ELF-1 (cell line): Measurements from ENCODE around the gene IQGAP2.

Experiments used
- DNase-seq: peaks from one replicate; pipeline ENCODE4 v3.0.0-alpha.2; 2016; ENCODE audit warnings: low read depth, low spot score

The IQGAP2 gene

DNA sequence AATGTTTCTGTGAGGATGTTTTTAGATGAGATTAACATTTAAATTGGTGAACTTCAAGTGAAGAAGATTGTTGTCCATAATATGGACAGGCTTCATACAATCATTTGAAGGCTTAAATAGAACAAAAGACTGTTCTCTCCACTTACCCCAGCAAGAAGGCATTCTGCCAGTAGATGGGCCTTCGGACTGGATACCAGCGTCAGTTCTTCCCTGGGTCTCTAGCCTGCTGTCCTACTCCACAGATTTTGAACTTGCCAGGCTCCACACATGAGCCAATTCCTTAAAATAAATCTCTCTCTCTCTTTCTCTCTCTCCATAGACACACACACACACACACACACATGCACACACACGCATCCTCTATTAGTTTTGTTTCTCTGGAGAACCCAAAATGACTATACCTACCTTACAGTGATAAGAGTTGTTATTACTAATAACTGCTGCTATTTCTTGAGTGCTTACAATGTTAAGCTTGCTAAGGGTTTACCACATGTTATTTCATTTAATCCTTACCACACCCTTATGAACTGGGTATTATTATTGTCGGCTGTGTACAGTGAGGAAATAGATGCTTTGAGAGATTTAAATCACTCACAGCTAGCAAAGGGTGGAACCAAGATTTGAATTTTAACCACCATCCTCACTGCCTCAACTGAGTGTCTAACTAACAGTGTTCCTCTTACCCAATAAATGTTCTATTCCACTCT lies 19.8 kb upstream of the IQGAP2 start:
- no peak for DNase-seq

DNA sequence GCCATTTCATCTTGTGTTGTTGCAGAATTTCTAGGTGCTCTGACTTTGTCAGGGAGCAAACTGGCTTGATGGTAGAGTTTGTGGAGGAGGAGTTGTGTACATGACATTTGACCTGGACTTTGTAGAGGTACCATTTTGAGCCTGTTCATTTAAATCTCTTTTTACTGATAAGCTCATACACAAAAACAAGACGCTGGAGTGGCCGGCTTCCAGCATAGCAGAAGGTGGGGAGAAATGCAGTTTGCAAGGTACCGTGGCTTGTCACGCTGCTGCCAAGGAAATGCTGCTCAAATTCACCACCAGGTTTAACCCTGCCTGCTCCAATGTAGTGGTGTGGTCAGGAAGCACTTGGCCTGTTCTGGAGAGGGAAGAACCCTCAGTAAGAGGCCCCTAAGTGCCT lies 18.9 kb upstream of the IQGAP2 start:
- DNase-seq: no peak

DNA sequence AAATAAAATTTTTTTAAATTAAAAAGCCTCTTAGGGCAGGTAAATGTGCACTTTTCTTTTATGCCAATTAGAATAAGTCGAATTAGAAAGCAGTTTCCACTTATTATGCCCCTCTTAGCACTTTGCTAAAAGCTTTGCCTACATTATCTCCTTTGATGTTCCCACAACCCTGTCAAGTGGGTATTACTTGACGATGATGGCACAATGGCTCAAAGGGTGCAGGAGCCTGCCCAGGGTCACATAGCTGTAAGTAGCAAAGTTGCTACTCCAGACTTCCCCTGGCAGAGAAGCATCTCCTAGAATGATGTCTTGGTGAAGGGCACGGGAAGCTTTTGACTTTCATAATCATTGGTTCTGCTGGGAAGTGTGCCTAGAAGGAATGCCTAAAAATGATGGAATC lies 18.4 kb upstream of the IQGAP2 start:
- no peak for DNase-seq

DNA sequence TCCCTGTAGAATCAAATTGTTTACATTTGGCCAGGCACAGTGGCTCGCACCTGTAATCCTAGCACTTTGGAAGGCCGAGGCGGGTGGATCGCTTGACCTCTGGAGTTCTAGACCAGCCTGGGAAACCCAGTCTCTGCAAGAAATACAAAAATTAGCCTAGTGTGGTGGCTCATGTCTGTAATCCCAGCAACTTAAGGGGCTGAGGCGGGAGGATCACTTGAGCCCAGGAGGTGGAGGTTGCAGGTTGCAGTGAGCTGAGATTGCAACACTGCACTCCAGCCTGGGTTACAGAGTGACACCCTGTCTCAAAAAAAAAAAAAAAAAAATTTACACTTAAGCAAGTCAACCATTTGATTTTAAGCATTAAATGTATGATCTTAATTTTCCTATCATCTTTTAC lies 17.5 kb upstream of the IQGAP2 start:
- no peak for DNase-seq

DNA sequence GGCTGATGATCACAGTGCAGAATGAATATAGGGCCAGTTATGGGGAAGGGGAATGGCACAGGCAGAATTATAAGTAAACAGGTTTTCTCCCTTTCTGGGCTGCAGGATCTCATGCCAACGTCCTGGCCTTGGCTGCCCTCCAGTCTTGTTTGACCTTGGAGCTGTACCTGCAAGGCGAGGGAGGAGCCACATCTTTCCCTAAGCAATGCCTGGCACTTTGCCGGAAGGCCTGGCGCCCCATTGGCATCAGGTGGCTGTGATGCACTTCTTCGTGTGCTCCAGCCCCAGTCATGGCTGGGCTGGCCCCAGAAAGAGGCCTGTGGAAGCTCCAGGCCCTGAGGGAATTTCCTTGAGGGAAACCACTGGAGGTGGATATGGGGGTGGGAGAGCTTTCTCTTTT lies 16.7 kb upstream of the IQGAP2 start:
- no peak for DNase-seq

DNA sequence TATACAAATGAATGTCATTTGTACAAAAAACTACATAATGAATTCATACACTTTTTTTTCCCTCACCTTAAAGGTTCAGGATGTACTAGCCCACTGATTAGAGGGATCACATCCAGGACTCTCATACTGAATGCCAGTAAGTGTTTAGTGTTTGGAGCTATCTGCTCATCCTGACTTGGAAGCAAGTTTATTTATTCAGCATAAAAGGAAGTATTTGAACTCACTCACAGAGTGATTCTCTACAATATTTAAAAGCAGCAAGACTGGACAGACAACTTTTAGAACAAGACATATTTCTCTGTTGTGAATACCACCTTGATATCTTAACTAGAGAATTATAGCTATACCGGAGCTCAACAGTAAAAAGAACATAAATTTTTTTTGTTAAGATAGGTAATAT lies 14.8 kb upstream of the IQGAP2 start:
- DNase-seq: no peak

DNA sequence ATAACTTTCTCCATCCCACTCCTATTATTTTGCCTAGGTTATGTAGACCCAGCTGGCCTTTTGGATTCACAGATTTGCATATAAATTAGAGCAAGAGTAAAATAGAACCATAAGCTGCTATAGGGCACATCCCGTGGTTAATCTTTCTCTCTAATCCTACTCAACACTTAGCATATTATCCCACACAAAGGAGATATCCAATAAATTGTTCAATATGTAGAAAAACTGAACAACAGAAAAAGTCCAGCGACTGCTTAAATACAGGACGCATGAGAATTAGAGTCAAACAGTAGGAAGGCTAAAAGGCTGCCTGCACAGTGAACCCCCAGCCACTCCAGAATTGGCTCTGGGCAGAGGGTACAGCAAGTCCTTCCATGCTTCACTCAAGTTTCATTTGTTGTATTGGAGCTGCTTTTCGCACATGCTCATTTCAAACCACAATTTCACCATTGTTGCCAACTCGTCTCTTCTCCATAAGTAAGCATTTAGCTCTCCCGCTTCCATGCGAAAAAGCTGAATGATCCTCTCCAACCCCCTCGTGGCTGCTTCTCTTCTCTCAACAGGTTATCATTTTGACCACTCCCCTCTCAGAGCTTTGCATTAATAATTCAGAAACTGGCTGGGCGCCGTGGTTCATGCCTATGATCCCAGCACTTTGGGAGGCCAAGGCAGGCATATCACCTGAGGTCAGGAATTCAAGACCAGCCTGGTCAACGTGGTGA lies 14.1 kb upstream of the IQGAP2 start:
- no peak for DNase-seq

DNA sequence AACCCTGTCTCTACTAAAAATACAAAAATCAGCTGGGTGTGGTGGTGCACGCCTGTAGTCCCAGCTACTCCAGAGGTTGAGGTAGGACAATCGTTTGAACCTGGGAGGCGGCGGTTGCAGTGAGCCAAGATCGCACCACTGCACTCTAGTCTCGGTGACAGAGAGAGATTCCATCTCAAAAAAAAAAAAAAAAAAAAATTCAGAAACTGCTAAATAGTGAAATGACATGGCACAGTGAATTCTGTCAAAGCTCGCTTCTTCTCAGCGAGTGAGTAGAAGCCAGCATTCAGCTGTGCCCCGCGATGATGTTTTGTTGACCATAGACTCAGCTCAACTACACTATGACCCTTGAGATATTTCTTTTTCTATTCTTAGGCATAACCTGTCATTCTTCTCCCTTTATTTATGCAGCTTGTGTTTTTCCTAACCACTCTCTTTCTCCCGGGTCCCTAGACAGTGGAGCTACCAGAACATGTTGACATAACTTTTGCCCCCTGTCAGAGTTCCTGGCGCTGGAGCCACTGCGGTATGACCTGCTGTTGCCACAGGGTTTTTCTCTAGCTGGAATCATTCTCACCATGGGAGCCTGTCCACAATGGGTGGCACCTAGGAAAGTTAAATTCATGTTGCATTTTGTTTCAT lies 13.5 kb upstream of the IQGAP2 start:
- DNase-seq: no peak

DNA sequence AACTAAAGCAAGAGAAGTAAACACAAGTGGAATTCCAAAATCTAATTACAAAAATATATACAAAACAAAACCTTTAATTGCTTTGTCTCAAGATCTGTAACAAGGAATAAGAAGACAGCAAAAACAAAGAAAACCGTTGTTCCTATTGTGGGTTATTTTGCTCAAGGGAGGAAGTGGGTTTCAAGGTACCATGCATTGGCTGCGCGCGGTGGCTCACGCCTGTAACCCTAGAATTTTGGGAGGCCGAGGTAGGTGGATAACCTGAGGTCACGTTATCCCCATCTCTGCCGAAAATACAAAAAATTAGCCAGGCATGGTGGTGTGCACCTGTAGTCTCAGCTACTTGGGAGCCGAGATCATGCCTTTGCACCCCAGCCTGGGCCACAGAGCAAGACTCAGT lies 12.1 kb upstream of the IQGAP2 start:
- DNase-seq: no peak

DNA sequence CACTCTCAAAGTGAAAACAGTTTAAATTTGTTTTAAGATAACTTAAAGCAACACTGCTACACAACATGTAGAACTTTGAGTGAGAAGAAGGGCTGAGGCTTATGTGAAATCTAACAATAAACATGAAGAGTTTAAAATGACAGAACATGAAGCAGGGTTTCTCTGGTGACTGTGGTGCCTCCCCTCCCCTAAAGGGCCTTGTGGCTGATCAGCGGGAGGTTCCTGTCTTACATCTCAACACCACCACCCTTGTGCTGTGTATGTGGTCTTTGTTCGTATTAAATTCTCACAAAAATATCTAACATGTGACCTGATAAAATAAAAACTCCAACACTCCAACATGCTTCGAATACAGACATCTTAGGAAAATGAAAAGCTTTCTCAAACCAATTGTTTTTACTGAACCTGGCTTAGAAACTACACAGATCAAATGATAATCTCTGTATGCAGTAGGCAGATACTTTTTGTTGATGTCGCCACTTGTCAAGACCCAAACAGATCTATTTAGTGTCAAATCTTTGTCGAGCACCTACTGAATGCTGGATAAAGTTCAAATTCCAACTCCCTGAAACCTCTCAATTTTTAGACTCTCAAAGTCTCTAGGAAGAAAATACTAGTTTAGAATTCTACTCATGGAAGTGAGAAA lies 9.9 kb upstream of the IQGAP2 start:
- DNase-seq: no peak

DNA sequence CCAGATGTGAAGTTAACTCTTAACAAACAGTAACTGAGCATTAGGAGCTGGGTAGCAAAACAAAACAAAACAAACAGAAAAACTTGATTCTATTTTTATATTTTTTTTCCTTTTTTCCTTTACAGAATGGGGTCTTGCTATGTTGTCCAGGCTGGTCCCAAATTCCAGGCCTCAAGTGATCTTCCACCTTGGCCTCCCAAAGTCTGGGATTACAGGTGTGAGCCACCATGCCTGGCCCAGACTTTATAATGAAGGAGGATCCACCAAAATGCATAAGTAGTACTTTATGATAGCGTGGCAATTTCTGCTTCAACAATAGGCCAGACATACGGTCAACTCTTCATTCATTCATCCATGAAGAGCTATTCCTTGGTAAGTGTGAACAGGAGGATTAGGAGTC lies 5.9 kb upstream of the IQGAP2 start:
- DNase-seq: no peak

DNA sequence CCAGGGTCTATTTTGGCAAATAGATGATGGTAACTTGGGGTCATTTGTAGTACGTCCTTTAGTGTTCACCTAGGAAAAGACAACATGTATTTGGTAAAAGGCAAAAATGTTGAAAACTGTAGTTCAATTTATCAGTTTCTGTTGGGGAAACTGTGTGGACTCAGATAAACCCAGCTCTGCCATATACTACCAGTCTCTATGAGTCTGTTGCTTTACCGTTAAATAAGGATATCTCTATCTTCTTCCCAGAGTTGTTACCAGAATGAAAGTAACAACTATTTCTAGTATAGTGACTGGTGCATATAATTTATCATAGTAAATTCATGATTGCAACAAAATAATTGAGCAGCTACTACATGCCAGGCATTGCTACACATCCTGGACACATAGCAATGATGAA lies 3.8 kb upstream of the IQGAP2 start:
- no peak for DNase-seq

DNA sequence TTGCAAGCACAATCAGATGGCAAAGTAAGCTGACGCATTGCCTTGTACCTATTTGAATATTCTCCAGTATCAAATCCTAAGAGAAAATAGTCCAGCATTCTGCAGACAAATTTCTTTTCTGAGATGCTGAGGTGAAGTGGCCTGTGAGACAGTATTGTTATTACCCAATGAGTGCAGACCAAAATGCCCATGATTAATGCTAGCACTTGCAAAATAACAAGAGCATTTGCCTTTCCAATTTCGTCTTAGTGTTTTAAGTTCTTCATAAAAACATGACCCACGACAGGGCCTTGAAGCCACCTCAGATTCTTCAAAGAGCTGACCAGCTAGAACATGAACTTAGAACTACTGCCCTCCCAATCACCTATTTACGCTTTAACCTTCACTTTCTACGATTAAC lies 2.6 kb upstream of the IQGAP2 start:
- DNase-seq: no peak

DNA sequence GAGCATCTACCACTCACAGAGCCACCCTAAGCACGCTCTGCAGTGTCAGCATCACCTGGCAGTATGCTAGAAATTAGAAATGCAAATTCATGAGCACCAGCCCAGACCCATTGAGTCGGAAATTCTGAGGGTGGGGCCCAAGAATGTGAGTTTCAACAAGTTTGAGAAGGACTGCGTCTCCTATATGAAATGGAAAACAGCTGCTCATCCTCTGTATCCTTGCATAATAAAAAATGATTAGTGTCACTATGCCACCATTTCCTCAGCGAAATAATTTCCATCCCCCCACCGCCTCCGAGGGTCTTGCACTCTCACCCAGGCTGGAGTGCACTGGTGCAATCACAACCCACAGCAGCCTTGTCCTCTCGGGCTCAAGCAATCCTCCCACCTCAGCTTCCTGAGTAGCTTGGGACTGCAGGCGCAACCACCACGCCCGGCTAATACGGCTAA lies 1.3 kb upstream of the IQGAP2 start:
- DNase-seq: no peak

DNA sequence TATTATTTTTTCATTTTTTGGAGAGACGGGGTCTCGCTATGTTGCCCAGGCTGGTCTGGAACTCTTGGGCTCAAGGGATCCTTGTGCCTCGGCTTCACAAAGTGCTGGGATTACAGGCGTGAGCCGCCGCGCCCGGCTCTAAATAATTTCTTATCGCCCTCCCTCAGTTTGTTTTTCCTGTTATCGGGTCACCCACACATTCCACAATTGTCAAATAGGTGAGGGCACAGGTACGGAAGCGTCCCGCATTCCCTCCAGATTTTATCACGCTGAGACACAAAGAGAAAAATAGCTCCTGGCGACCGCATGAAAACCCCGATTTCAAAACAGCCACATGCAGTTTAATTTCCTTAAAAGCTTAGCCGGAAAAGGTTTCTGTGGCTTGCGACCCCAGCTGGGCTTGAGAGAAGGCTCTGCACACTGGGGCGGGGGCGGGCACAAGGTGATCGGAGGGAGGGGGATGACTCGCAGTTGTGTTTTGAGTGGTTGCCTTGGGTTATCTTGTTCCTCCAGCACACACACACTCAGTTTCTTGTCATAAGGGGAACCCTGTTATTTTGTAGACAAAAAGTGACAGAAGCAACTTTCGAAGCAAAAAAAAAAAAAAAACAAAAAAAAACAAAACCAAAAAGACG lies 717 bp upstream of the IQGAP2 start:
- DNase-seq: peak; percentile 69

DNA sequence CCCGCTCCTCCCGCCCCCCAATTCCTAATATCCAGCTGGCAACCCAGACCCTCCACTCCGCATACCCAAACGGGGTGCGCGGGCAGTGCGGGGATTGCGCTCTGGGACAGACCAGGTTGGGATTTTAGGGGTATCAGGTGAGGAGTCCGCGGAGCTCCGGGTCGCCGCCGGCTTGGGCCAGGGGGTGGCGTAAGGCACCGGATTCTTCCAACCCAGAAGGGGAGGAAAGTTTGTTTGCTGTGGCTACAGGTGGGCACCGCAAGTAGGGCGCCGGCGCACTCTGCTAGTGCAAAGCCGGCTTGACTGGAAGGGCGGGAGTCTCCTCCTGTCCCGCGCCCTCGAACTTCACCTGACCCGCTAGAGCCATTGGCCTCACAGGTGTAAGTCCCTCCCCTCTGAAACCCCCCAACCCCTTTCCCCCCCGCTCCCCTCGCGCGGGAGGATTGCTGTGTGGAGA lies 709 bp downstream of the IQGAP2 start:
- DNase-seq: peak; percentile 87

DNA sequence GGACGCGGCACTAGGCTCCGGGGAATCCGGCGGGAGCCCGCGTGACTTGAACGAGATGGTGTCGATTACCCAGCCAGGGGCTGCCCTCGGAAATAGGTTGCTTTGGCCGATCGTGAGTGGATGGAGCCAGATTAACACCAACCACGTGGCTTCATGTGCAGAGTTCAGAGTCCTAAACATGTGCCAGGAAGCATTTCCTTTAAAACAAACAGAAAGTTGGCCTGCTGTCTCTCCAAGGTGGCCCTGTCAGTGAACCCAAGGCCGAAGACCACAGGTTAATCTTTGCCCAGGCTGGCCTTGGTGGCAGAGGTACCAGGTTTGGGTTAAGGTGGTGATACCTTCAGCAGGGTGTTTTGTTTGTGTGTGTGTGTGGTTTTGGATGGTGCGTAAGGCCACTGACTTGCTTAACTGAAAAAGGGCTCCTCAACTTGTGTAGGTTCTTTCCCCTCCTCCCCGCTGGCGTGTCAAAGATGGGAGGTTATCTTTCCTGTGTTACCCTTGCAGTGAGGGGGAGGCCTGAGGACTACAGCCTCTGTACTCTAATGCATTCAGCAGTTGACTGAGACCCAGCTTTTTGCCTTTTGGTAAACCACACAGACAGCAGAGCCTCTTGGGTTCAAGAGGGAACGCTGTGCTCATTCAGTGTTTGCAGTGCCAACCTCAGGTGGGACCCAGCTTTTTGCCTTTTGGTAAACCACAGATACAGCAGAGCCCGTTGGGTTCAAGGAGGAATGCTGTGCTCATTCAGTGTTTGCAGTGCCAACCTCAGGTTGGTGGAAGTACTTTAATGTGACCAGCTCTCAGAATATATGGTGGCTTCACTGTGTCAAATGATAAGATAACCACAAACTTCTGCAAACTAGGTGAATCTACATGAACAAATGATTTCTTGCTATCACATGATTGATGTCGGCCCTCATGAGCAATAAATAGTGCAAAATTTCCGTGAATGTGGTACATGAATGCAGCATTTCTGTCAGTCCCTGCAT lies 1.4 kb downstream of the IQGAP2 start:
- peak; percentile 32 for DNase-seq

DNA sequence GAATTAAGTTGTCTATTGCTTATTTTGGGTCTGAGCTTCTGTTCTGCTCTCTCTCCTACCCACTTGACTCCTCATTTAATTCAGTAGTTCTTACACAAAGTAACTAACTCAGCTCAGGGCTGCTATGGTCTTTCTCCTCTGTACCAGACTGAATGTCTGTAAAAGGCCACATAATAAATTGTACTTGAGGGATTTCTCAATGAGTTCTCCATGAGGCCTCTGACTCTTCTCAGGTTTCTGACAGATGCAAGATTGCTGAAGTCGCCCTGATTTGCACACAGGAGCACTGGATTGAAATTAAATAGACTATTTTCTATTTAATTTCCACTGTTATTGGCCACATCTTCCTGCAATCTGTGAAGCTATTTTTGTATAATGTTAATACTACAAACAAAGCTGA lies 2.9 kb downstream of the IQGAP2 start:
- DNase-seq: no peak

DNA sequence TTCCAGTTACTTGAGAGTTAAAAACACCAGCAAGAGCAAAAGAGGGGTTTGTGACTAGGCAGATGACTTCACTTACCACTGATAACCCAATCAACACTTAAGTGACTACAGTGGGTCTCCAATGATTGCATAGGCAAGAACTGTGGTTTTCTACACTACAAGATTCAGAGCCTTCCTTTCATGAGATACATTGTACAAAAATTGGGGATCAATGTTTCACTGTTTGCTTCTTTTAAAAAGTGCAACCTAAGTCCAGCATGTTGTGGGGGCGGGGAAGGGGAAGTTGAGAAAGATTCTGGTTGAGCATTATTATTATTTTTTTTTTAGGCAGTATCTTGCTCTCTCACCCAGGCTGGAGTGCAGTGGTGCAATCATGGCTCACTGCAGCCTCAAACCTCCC lies 3.6 kb downstream of the IQGAP2 start:
- no peak for DNase-seq

DNA sequence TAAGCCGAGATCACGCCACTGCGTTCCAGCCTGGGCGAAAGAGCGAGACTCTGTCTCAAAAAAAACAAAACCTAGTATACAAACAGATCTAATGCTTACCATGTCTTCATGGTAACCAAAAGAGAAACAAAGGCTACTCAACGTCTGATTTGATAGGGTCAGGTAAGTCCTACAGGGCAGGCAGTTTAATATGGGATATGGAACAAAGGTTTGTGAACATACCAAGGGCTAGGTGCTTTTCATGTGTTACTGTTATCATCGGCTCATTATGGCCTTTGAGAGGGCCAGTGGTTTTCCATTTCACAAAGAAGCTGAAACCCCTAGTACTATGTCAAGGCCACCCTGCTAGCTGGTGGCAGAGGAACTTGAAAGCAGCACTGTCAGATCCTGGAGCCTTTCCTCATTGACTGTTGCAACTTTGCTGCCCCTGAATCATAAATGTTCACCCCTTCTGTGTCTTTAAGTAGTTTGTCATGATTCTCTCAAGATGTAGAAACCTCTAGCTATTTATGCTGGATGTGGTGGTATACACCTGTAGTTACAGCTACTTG lies 5.1 kb downstream of the IQGAP2 start:
- no peak for DNase-seq
